IMR-90 (cell line): ENCODE measurements around the gene NCKAP5. TPM values are rescaled to one million over a fixed set of nuclear protein-coding genes. Genes with fewer than 3 reads are reported as not detected.

Source experiments
- ATAC-seq: fragments of 200-7000 bp; cut with Tn5 transposase; 2 replicates; pipeline ENCODE4 v1.9.1; 2020; ENCODE audit warnings: low read depth, mild to moderate bottlenecking, moderate library complexity
- BruUV-seq: library from RNA; stranded (reverse); fragments of 400-500 nt; replicated peaks from 2 replicates; lab custom pipeline; 2021; lab: Mats Ljungman, UMichigan
- CTCF ChIA-PET: fragments of 300-600 bp; formaldehyde crosslinking; extraction: SDS; loops from one replicate; lab custom pipeline; 2021; ENCODE audit warnings: antibody characterized with exemption; lab: Yijun Ruan, JAX
- POLR2A ChIA-PET: fragments of 300-600 bp; sonication (Branson Sonifier 250); formaldehyde crosslinking; loops from one replicate; lab custom pipeline; 2022; ENCODE audit warnings: antibody characterized with exemption; ENCODE audit not compliant: unreplicated experiment; lab: Charles Lee
- DNase-seq: peaks from one replicate; pipeline ENCODE4 v3.0.0; 2013
- H2AFZ ChIP-seq: replicated peaks from 2 replicates; pipeline ENCODE3; 2013; ENCODE audit warnings: low read length, mild to moderate bottlenecking; ENCODE audit not compliant: poor library complexity
- H2AK5ac ChIP-seq: 2 replicates; pipeline ENCODE4 v1.6.1; 2013; ENCODE audit warnings: low read depth, low read length, inconsistent platforms
- H2AK9ac ChIP-seq: replicated peaks from 2 replicates; pipeline ENCODE3; 2013; ENCODE audit warnings: mild to moderate bottlenecking, low read depth, low read length, moderate library complexity; ENCODE audit not compliant: poor library complexity
- H2BK120ac ChIP-seq: 2 replicates; pipeline ENCODE4 v1.6.1; 2013; ENCODE audit warnings: low read depth, low read length, inconsistent platforms
- H2BK15ac ChIP-seq: 3 replicates; pipeline ENCODE4 v1.6.1; 2013; ENCODE audit warnings: low read depth, low read length, inconsistent platforms
- H2BK20ac ChIP-seq: 2 replicates; pipeline ENCODE4 v1.6.1; 2013; ENCODE audit warnings: low read depth, mild to moderate bottlenecking, inconsistent platforms, low read length, moderate library complexity
- H2BK5ac ChIP-seq: 2 replicates; pipeline ENCODE4 v1.6.1; 2013; ENCODE audit warnings: mild to moderate bottlenecking, low read depth, low read length, inconsistent platforms; ENCODE audit not compliant: poor library complexity, severe bottlenecking
- H3K14ac ChIP-seq: replicated peaks from 2 replicates; pipeline ENCODE4 v1.6.1; 2013; ENCODE audit warnings: low read depth, low read length, inconsistent platforms
- H3K18ac ChIP-seq: 2 replicates; pipeline ENCODE4 v1.6.1; 2013; ENCODE audit warnings: low read depth, low read length, control low read depth
- H3K23ac ChIP-seq: 2 replicates; pipeline ENCODE4 v1.6.1; 2013; ENCODE audit warnings: low read depth, low read length, inconsistent platforms
- H3K27ac ChIP-seq: 2 replicates; pipeline ENCODE4 v1.5.1; 2013; ENCODE audit warnings: mild to moderate bottlenecking, control low read depth, low read length; ENCODE audit not compliant: insufficient read depth
- H3K27me3 ChIP-seq: 2 replicates; pipeline ENCODE4 v1.6.1; 2013; ENCODE audit warnings: low read length; ENCODE audit not compliant: control insufficient read depth, insufficient read depth
- H3K36me3 ChIP-seq: 2 replicates; pipeline ENCODE4 v1.6.1; 2013; ENCODE audit warnings: low read length, mixed read lengths; ENCODE audit not compliant: control insufficient read depth, insufficient read depth
- H3K4ac ChIP-seq: 2 replicates; pipeline ENCODE4 v1.6.1; 2013; ENCODE audit warnings: low read depth, low read length, inconsistent platforms
- H3K4me1 ChIP-seq: 2 replicates; pipeline ENCODE4 v1.6.1; 2013; ENCODE audit warnings: low read length, mixed read lengths; ENCODE audit not compliant: control insufficient read depth, insufficient read depth
- H3K4me2 ChIP-seq: 2 replicates; pipeline ENCODE4 v1.6.1; 2013; ENCODE audit warnings: low read depth, mild to moderate bottlenecking, control low read depth, low read length, moderate library complexity
- H3K4me3 ChIP-seq: 2 replicates; pipeline ENCODE4 v1.5.1; 2013; ENCODE audit warnings: low read depth, mild to moderate bottlenecking, control low read depth, low read length, moderate library complexity; ENCODE audit not compliant: insufficient read depth
- H3K56ac ChIP-seq: 2 replicates; pipeline ENCODE4 v1.6.1; 2013; ENCODE audit warnings: low read length, inconsistent platforms; ENCODE audit not compliant: insufficient read depth; ENCODE audit errors: extremely low read depth
- H3K79me1 ChIP-seq, 2 experiments: 2 replicates each; pipeline ENCODE4 v1.6.1; 2013; ENCODE audit warnings: low read length in 2 of 2, inconsistent platforms in 1 of 2, low read depth in 1 of 2
- H3K9ac ChIP-seq: 2 replicates; pipeline ENCODE4 v1.6.1; 2013; ENCODE audit warnings: low read depth, low read length, control low read depth
- H3K9me1 ChIP-seq: 2 replicates; pipeline ENCODE4 v1.6.1; 2013; ENCODE audit warnings: low read length, inconsistent platforms; ENCODE audit not compliant: insufficient read depth
- H3K9me3 ChIP-seq: 2 replicates; pipeline ENCODE4 v1.6.1; 2013; ENCODE audit warnings: low read length; ENCODE audit not compliant: control insufficient read depth, insufficient read depth
- H4K20me1 ChIP-seq: 2 replicates; pipeline ENCODE4 v1.6.1; 2013; ENCODE audit warnings: low read length, inconsistent platforms; ENCODE audit not compliant: insufficient read depth
- H4K5ac ChIP-seq: 2 replicates; pipeline ENCODE4 v1.6.1; 2013; ENCODE audit warnings: mild to moderate bottlenecking, low read depth, low read length, control low read depth
- H4K8ac ChIP-seq, 2 experiments: 2 replicates each; pipeline ENCODE4 v1.6.1; 2013; ENCODE audit warnings: low read depth in 2 of 2, low read length in 2 of 2, control low read depth in 1 of 2, inconsistent platforms in 1 of 2
- H4K91ac ChIP-seq: 2 replicates; pipeline ENCODE4 v1.6.1; 2013; ENCODE audit warnings: low read depth, low read length, inconsistent platforms; ENCODE audit not compliant: insufficient read depth
- RFX5 ChIP-seq: IDR thresholded peaks from 2 replicates; pipeline ENCODE4 v1.8.0; 2012; ENCODE audit warnings: low read depth, mild to moderate bottlenecking, low read length, moderate library complexity
- WGBS, 2 experiments: methylation state at CpG; one replicate each; pipeline versions ENCODE4 v1.1.5 to v1.1.7; 2013; ENCODE audit warnings: missing lambda C conversion rate in 2 of 2; ENCODE audit not compliant: insufficient read length in 1 of 2; ENCODE audit errors: extremely low coverage in 2 of 2; 5-methylcytosine and 5-hydroxymethylcytosine counted together
- dilution Hi-C: fragments of 300-500 bp; cut with HindIII; formaldehyde crosslinking; loops from one replicate; pipeline ENCODE4 v1.14.3; 2018; ENCODE audit warnings: low sequenced_read_pairs; ENCODE audit not compliant: unreplicated experiment
- in situ Hi-C: fragments of 300-500 bp; cut with MboI; formaldehyde crosslinking; loops from 3 replicates; pipeline ENCODE4 v1.14.3; 2019; ENCODE audit warnings: low sequenced_read_pairs, inconsistent platforms, mixed read lengths
- intact Hi-C: fragments of 100-400 bp; cut with micrococcal nuclease; formaldehyde crosslinking; loops from 2 replicates; pipeline ENCODE4 v1.10.0; 2022
- polyA plus RNA-seq, 3 experiments: library from polyadenylated mRNA; depleted of rRNA; stranded (reverse); fragments of >200 nt; gene quantifications; 2 replicates each; pipeline ENCODE4 v1.2.3, GENCODE V29; 2012; ENCODE audit warnings: low replicate concordance in 1 of 3
- total RNA-seq: library from RNA; depleted of rRNA; stranded (reverse); fragments of >200 nt; gene quantifications from 2 replicates; pipeline ENCODE4 v1.2.3, GENCODE V29; 2012

Gene NCKAP5
- total and polyA plus RNA-seq, 2 of the 4 experiments (the other 2 are of a cell fraction), result 2.7 to 3.9 TPM

GRCh38 chr2:133576714-133577113 lies 8.5 kb upstream of the NCKAP5 start:
- POLR2A ChIA-PET, result no interaction called here
- H3K4me2 ChIP-seq, result no peak overlapping the region
- ATAC-seq (no peak), DNase-seq (no peak)
- no CpG with 5 or more reads among the region's 1 CpG for WGBS, 2 experiments
- no peak overlapping the region for H2AK9ac ChIP-seq
- no peak overlapping the region for H3K4me3 ChIP-seq
- no peak for TF ChIP-seq RFX5
- no peak overlapping the region for H2BK5ac ChIP-seq
- H4K5ac ChIP-seq, result 0 out of 2 replicates have a peak overlapping the region, but pooled peaks have one; percentile 2
- peaks cover 20% of the 10 kb centered on the region for H3K4me1 ChIP-seq
- H3K9me3 ChIP-seq, result no peaks in the 10 kb centered on the region
- dilution Hi-C loops (no loop called here), intact Hi-C loops (no loop called here), in situ Hi-C loops (no loop called here)
- H3K79me1 ChIP-seq, result no peaks in the 10 kb centered on the region
- H3K18ac ChIP-seq, result no peak overlapping the region; the same call in 1 of the 2 replicates
- H3K27me3 ChIP-seq, result no peaks in the 10 kb centered on the region
- no peak overlapping the region for H3K27ac ChIP-seq
- no peak overlapping the region for H2BK120ac ChIP-seq
- H3K36me3 ChIP-seq, result no peaks in the 10 kb centered on the region
- H4K8ac ChIP-seq, result no peak overlapping the region
- H3K4ac ChIP-seq, result no peak overlapping the region
- 0 out of 2 replicates have a peak overlapping the region, but pooled peaks have one; percentile 38 for H3K23ac ChIP-seq
- H3K56ac ChIP-seq, result no peak overlapping the region
- no peaks in the 10 kb centered on the region for H4K20me1 ChIP-seq
- peaks cover 4% of the 10 kb centered on the region; the same call in 1 of the 2 replicates for H3K9me1 ChIP-seq
- no peak overlapping the region for H2AFZ ChIP-seq
- H2AK5ac ChIP-seq, result 0 out of 2 replicates have a peak overlapping the region, but pooled peaks have one; percentile 20
- H3K9ac ChIP-seq, result no peak overlapping the region
- no peak overlapping the region for H4K91ac ChIP-seq
- no peak overlapping the region for H3K14ac ChIP-seq
- H2BK15ac ChIP-seq, result peak overlapping the region; percentile 33; the same call in 1 of the 3 replicates
- CTCF ChIA-PET, result no interaction called here
- BruUV-seq, result no TSS peak
- peak overlapping the region; percentile 26; the same call in 1 of the 2 replicates for H2BK20ac ChIP-seq
